ENCODE measurements around the gene GJB2. TPM values are rescaled to one million over a fixed set of nuclear protein-coding genes. Genes with fewer than 3 reads are reported as not detected.

GJB2 gene
- under 1 TPM; 0.26 to 0.32 TPM for total RNA-seq

- CTCF ChIA-PET: no interaction called here
- no peaks in the 10 kb centered on the region for H3K36me3 Mint-ChIP-seq (ENCODE audit: low read depth)
- peaks cover 63% of the 10 kb centered on the region for H3K27me3 Mint-ChIP-seq (ENCODE audit: low read depth)
- no peak within 1 kb of the TSS for H3K27ac Mint-ChIP-seq
- no peaks in the 10 kb centered on the region for H3K9me3 Mint-ChIP-seq (ENCODE audit: insufficient read depth)
- H3K4me1 Mint-ChIP-seq (ENCODE audit: low read depth): peaks cover 20% of the 10 kb centered on the region
- POLR2A ChIA-PET: no interaction called here
- peak; percentile 42 for ATAC-seq
- H3K4me3 Mint-ChIP-seq: peak within 1 kb of the TSS; percentile 61
- no peak for DNase-seq
These were observed at the start of gene GJB2 for GRCh38 chr13:20192836-20193161. Gene GJB2 (minus strand): TSS chr13:20192938. CDS start chr13:20189581, 3,357 bp downstream.

- H3K27me3 Mint-ChIP-seq (ENCODE audit: low read depth): peaks cover 19% of the 10 kb centered on the region
- H3K36me3 Mint-ChIP-seq (ENCODE audit: low read depth): no peaks in the 10 kb centered on the region
- ATAC-seq: no peak
- H3K9me3 Mint-ChIP-seq (ENCODE audit: insufficient read depth): no peaks in the 10 kb centered on the region
- no peak for DNase-seq
- no peak overlapping the region for H3K27ac Mint-ChIP-seq
- ChIA-PET CTCF (no interaction called here), POLR2A (no interaction called here)
- no peaks in the 10 kb centered on the region for H3K4me1 Mint-ChIP-seq (ENCODE audit: low read depth)
- H3K4me3 Mint-ChIP-seq: no peak overlapping the region
These were observed 48.9 kb upstream of the GJB2 start for GRCh38 chr13:20241593-20241992.

- Mint-ChIP-seq H3K9me3 (ENCODE audit: insufficient read depth) (no peaks in the 10 kb centered on the region), H3K4me3 (no peak overlapping the region), H3K36me3 (ENCODE audit: low read depth) (no peaks in the 10 kb centered on the region), H3K27me3 (ENCODE audit: low read depth) (peaks cover 22% of the 10 kb centered on the region), H3K4me1 (ENCODE audit: low read depth) (no peaks in the 10 kb centered on the region), H3K27ac (no peak overlapping the region)
- ATAC-seq: no peak
- ChIA-PET POLR2A (no interaction called here), CTCF (no interaction called here)
- DNase-seq: no peak
These were observed 47.0 kb upstream of the GJB2 start for GRCh38 chr13:20239748-20240147.

- POLR2A ChIA-PET: no interaction called here
- Mint-ChIP-seq H3K27me3 (ENCODE audit: low read depth) (peaks cover 41% of the 10 kb centered on the region), H3K27ac (no peak overlapping the region), H3K9me3 (ENCODE audit: insufficient read depth) (no peaks in the 10 kb centered on the region), H3K4me3 (peak overlapping the region; percentile 5), H3K4me1 (ENCODE audit: low read depth) (peaks cover 16% of the 10 kb centered on the region), H3K36me3 (ENCODE audit: low read depth) (peaks cover 2% of the 10 kb centered on the region)
- DNase-seq: no peak
- ATAC-seq: peak; percentile 40
- CTCF ChIA-PET: no interaction called here
These were observed 40.0 kb upstream of the GJB2 start for GRCh38 chr13:20232556-20233277.

GRCh38 chr13:20231839-20232555, 39.3 kb upstream of the GJB2 start, which contains the start of gene GJB6:
Gene GJB6 (minus strand): TSS chr13:20232319. CDS start chr13:20223480, 8,839 bp downstream.
- CTCF ChIA-PET: no interaction called here
- no peaks in the 10 kb centered on the region for H3K9me3 Mint-ChIP-seq (ENCODE audit: insufficient read depth)

GRCh38 chr13:20230913-20231838, 38.4 kb upstream of the GJB2 start:
- DNase-seq (peak; percentile 53), ATAC-seq (peak; percentile 48)
- CTCF ChIA-PET: interaction anchor here (1.1 to 1.5 kb wide), 2 partner anchors 14 to 35 kb away, joined by 4 to 7 read pairs; no protein-coding TSS in a partner anchor
- Mint-ChIP-seq H3K9me3 (ENCODE audit: insufficient read depth) (no peaks in the 10 kb centered on the region), H3K4me1 (ENCODE audit: low read depth) (peaks cover 16% of the 10 kb centered on the region), H3K36me3 (ENCODE audit: low read depth) (peaks cover 2% of the 10 kb centered on the region), H3K27me3 (ENCODE audit: low read depth) (peaks cover 38% of the 10 kb centered on the region), H3K4me3 (peak overlapping the region; percentile 80), H3K27ac (peak overlapping the region; percentile 81)
- POLR2A ChIA-PET: no interaction called here

More at GRCh38 chr13:20231839-20232555, 39.3 kb upstream of the GJB2 start, which contains the start of gene GJB6:
- Mint-ChIP-seq H3K4me3 (peak within 1 kb of the TSS; percentile 80), H3K27ac (peak within 1 kb of the TSS; percentile 81), H3K27me3 (ENCODE audit: low read depth) (peaks cover 40% of the 10 kb centered on the region), H3K36me3 (ENCODE audit: low read depth) (peaks cover 2% of the 10 kb centered on the region), H3K4me1 (ENCODE audit: low read depth) (peaks cover 16% of the 10 kb centered on the region)
- peak; percentile 72 for ATAC-seq
- DNase-seq: peak; percentile 44
- POLR2A ChIA-PET: no interaction called here

GRCh38 chr13:20227730-20228129, 35.0 kb upstream of the GJB2 start:
- Mint-ChIP-seq H3K4me3 (no peak overlapping the region), H3K9me3 (ENCODE audit: insufficient read depth) (no peaks in the 10 kb centered on the region), H3K27ac (no peak overlapping the region), H3K27me3 (ENCODE audit: low read depth) (peaks cover 23% of the 10 kb centered on the region), H3K36me3 (ENCODE audit: low read depth) (peaks cover 2% of the 10 kb centered on the region), H3K4me1 (ENCODE audit: low read depth) (peaks cover 16% of the 10 kb centered on the region)
- DNase-seq (no peak), ATAC-seq (no peak)
- CTCF ChIA-PET: interaction anchor here (3.1 kb wide), 1 partner anchor 31 kb away, joined by 14 read pairs; no protein-coding TSS in a partner anchor
- POLR2A ChIA-PET: no interaction called here

- ChIA-PET CTCF (interaction anchor here (3.1 kb wide), 1 partner anchor 30 kb away, joined by 14 read pairs; no protein-coding TSS in a partner anchor), POLR2A (no interaction called here)
- H3K4me3 Mint-ChIP-seq: no peak overlapping the region
- no peaks in the 10 kb centered on the region for H3K9me3 Mint-ChIP-seq (ENCODE audit: insufficient read depth)
- H3K27me3 Mint-ChIP-seq (ENCODE audit: low read depth): peaks cover 22% of the 10 kb centered on the region
- H3K4me1 Mint-ChIP-seq (ENCODE audit: low read depth): peaks cover 16% of the 10 kb centered on the region
- DNase-seq (no peak), ATAC-seq (no peak)
- H3K36me3 Mint-ChIP-seq (ENCODE audit: low read depth): peaks cover 2% of the 10 kb centered on the region
- no peak overlapping the region for H3K27ac Mint-ChIP-seq
These were observed 34.5 kb upstream of the GJB2 start for GRCh38 chr13:20227288-20227687.

GRCh38 chr13:20222553-20222952, 29.8 kb upstream of the GJB2 start:
- no peak for ATAC-seq
- DNase-seq: no peak

GRCh38 chr13:20221772-20222171, 29.0 kb upstream of the GJB2 start:
- H3K9me3 Mint-ChIP-seq (ENCODE audit: insufficient read depth): no peaks in the 10 kb centered on the region

More at GRCh38 chr13:20222553-20222952, 29.8 kb upstream of the GJB2 start:
- Mint-ChIP-seq H3K9me3 (ENCODE audit: insufficient read depth) (no peaks in the 10 kb centered on the region), H3K27me3 (ENCODE audit: low read depth) (peaks cover 7% of the 10 kb centered on the region), H3K4me1 (ENCODE audit: low read depth) (peaks cover 18% of the 10 kb centered on the region), H3K36me3 (ENCODE audit: low read depth) (no peaks in the 10 kb centered on the region), H3K4me3 (no peak overlapping the region), H3K27ac (no peak overlapping the region)
- ChIA-PET POLR2A (no interaction called here), CTCF (interaction anchor here (1.2 kb wide), 1 partner anchor 25 kb away, joined by 3 read pairs; no protein-coding TSS in a partner anchor)

GRCh38 chr13:20219577-20219976, 26.8 kb upstream of the GJB2 start:
- Mint-ChIP-seq H3K36me3 (ENCODE audit: low read depth) (no peaks in the 10 kb centered on the region), H3K27me3 (ENCODE audit: low read depth) (peaks cover 15% of the 10 kb centered on the region), H3K4me1 (ENCODE audit: low read depth) (peaks cover 18% of the 10 kb centered on the region), H3K9me3 (ENCODE audit: insufficient read depth) (no peaks in the 10 kb centered on the region), H3K4me3 (peak overlapping the region; percentile 21), H3K27ac (peak overlapping the region; percentile 82)
- ChIA-PET POLR2A (no interaction called here), CTCF (interaction anchor here (1.0 to 1.8 kb wide), 2 partner anchors 10 to 25 kb away, joined by 3 to 4 read pairs; no protein-coding TSS in a partner anchor)
- no peak for DNase-seq
- ATAC-seq: peak; percentile 79

More at GRCh38 chr13:20221772-20222171, 29.0 kb upstream of the GJB2 start:
- ChIA-PET POLR2A (no interaction called here), CTCF (no interaction called here)
- DNase-seq (no peak), ATAC-seq (no peak)
- H3K27me3 Mint-ChIP-seq (ENCODE audit: low read depth): peaks cover 12% of the 10 kb centered on the region
- H3K36me3 Mint-ChIP-seq (ENCODE audit: low read depth): no peaks in the 10 kb centered on the region
- no peak overlapping the region for H3K27ac Mint-ChIP-seq
- H3K4me3 Mint-ChIP-seq: no peak overlapping the region
- peaks cover 18% of the 10 kb centered on the region for H3K4me1 Mint-ChIP-seq (ENCODE audit: low read depth)

Measured in activated CD8-positive, alpha-beta T cell treated with anti-CD3 and anti-CD28 coated beads, Interleukin-2, amount 10 ng/mL, durations not matched to agents 7 days and 5 days (primary cell).